ENCODE measurements around the gene PARD3B.

Gene PARD3B

GRCh38 chr2:205311201-205311600, 765.9 kb downstream of the PARD3B start:
- DNase-seq: no peak

GRCh38 chr2:205321231-205321630, 776.0 kb downstream of the PARD3B start:
- no peak for DNase-seq

GRCh38 chr2:205323929-205324328, 778.7 kb downstream of the PARD3B start:
- no peak for DNase-seq

- no peak for DNase-seq
Observed at GRCh38 chr2:205324355-205324754, 779.1 kb downstream of the PARD3B start.

- no peak for DNase-seq
Observed at GRCh38 chr2:205333351-205333750, 788.1 kb downstream of the PARD3B start.

- DNase-seq: no peak
Observed at GRCh38 chr2:205337274-205337673, 792.0 kb downstream of the PARD3B start.

- no peak for DNase-seq
Observed at GRCh38 chr2:205338156-205338555, 792.9 kb downstream of the PARD3B start.

GRCh38 chr2:205343103-205343502, 797.8 kb downstream of the PARD3B start:
- DNase-seq: no peak

GRCh38 chr2:205346649-205347048, 801.4 kb downstream of the PARD3B start:
- no peak for DNase-seq

- DNase-seq: no peak
Observed at GRCh38 chr2:205347899-205348298, 802.6 kb downstream of the PARD3B start.

GRCh38 chr2:205352094-205352493, 806.8 kb downstream of the PARD3B start:
- DNase-seq: no peak

- no peak for DNase-seq
Observed at GRCh38 chr2:205352593-205352992, 807.3 kb downstream of the PARD3B start.

GRCh38 chr2:205357732-205358131, 812.5 kb downstream of the PARD3B start:
- no peak for DNase-seq

- no peak for DNase-seq
Observed at GRCh38 chr2:205358351-205358815, 813.1 kb downstream of the PARD3B start.

- DNase-seq: no peak
Observed at GRCh38 chr2:205361272-205361671, 816.0 kb downstream of the PARD3B start.

GRCh38 chr2:205361970-205362369, 816.7 kb downstream of the PARD3B start:
- DNase-seq: no peak

- DNase-seq: no peak
Observed at GRCh38 chr2:205364261-205364660, 819.0 kb downstream of the PARD3B start.

GRCh38 chr2:205366336-205367060, 821.2 kb downstream of the PARD3B start:
- no peak for DNase-seq

GRCh38 chr2:205367331-205367935, 822.2 kb downstream of the PARD3B start:
- no peak for DNase-seq

- no peak for DNase-seq
Observed at GRCh38 chr2:205369813-205370212, 824.5 kb downstream of the PARD3B start.

GRCh38 chr2:205370726-205371125, 825.5 kb downstream of the PARD3B start:
- no peak for DNase-seq

- no peak for DNase-seq
Observed at GRCh38 chr2:205372141-205372540, 826.9 kb downstream of the PARD3B start.

- DNase-seq: no peak
Observed at GRCh38 chr2:205375461-205376448, 830.5 kb downstream of the PARD3B start.

Data from SHP77 (cell line).